H9 (cell line): ENCODE measurements around the gene TMBIM1. TPM values are rescaled to one million over a fixed set of nuclear protein-coding genes. Genes with fewer than 3 reads are reported as not detected.

Experiments used
- DNase-seq: peaks from one replicate; pipeline ENCODE4 v3.0.0-alpha.2; 2017
- H2AFZ ChIP-seq: one replicate; pipeline ENCODE4 v1.6.1; 2013; ENCODE audit warnings: mild to moderate bottlenecking, low read length, control low read depth, moderate library complexity
- H2AK5ac ChIP-seq: 2 replicates; pipeline ENCODE4 v1.6.1; 2013; ENCODE audit warnings: low read length, control low read depth, mixed read lengths; ENCODE audit not compliant: insufficient read length
- H2BK120ac ChIP-seq: one replicate; pipeline ENCODE4 v1.6.1; 2013; ENCODE audit warnings: low read depth, mild to moderate bottlenecking, low read length, control low read depth, inconsistent platforms; ENCODE audit not compliant: poor library complexity, severe bottlenecking
- H2BK12ac ChIP-seq: 2 replicates; pipeline ENCODE4 v1.6.1; 2013; ENCODE audit warnings: low read length, control low read depth, mixed read lengths, low read depth; ENCODE audit not compliant: insufficient read length
- H2BK15ac ChIP-seq: 2 replicates; pipeline ENCODE4 v1.6.1; 2013; ENCODE audit warnings: low read depth, low read length, control low read depth
- H2BK20ac ChIP-seq: one replicate; pipeline ENCODE4 v1.6.1; 2013; ENCODE audit warnings: low read depth, mild to moderate bottlenecking, low read length, control low read depth, inconsistent platforms; ENCODE audit not compliant: poor library complexity, severe bottlenecking
- H2BK5ac ChIP-seq: 2 replicates; pipeline ENCODE4 v1.6.1; 2013; ENCODE audit warnings: low read length, control low read depth, mixed read lengths; ENCODE audit not compliant: insufficient read length
- H3K14ac ChIP-seq: 2 replicates; pipeline ENCODE4 v1.6.1; 2013; ENCODE audit warnings: low read length, control low read depth; ENCODE audit not compliant: insufficient read depth
- H3K18ac ChIP-seq: 2 replicates; pipeline ENCODE4 v1.6.1; 2013; ENCODE audit warnings: low read depth, mild to moderate bottlenecking, mixed read lengths, low read length, control low read depth; ENCODE audit not compliant: insufficient read length
- H3K23ac ChIP-seq: 2 replicates; pipeline ENCODE4 v1.6.1; 2013; ENCODE audit warnings: low read length, control low read depth, mixed read lengths, low read depth; ENCODE audit not compliant: insufficient read length
- H3K23me2 ChIP-seq: 2 replicates; pipeline ENCODE4 v1.6.1; 2013; ENCODE audit warnings: low read depth, mild to moderate bottlenecking, mixed read lengths, low read length, control low read depth; ENCODE audit not compliant: insufficient read length, poor library complexity, severe bottlenecking
- H3K27ac ChIP-seq: 2 replicates; pipeline ENCODE4 v1.5.1; 2013; ENCODE audit warnings: low read length, control low read depth, mixed read lengths, low read depth; ENCODE audit not compliant: insufficient read length
- H3K27me3 ChIP-seq: 2 replicates; pipeline ENCODE4 v1.6.1; 2013; ENCODE audit warnings: low read length, control low read depth, inconsistent platforms; ENCODE audit not compliant: insufficient read depth
- H3K4ac ChIP-seq: 2 replicates; pipeline ENCODE4 v1.6.1; 2013; ENCODE audit warnings: low read depth, mild to moderate bottlenecking, control low read depth, inconsistent platforms, low read length, moderate library complexity
- H3K4me1 ChIP-seq: 2 replicates; pipeline ENCODE4 v1.6.1; 2013; ENCODE audit warnings: low read length, control low read depth, inconsistent platforms; ENCODE audit not compliant: insufficient read depth
- H3K4me2 ChIP-seq: 2 replicates; pipeline ENCODE4 v1.6.1; 2013; ENCODE audit warnings: low read length, control low read depth, mixed read lengths; ENCODE audit not compliant: insufficient read length, insufficient read depth
- H3K56ac ChIP-seq: 2 replicates; pipeline ENCODE4 v1.6.1; 2013; ENCODE audit warnings: low read depth, mild to moderate bottlenecking, mixed read lengths, low read length, control low read depth; ENCODE audit not compliant: insufficient read length
- H3K79me1 ChIP-seq: 2 replicates; pipeline ENCODE4 v1.6.1; 2013; ENCODE audit warnings: low read depth, mild to moderate bottlenecking, moderate library complexity, low read length, control low read depth, inconsistent platforms; ENCODE audit not compliant: insufficient read depth, poor library complexity, severe bottlenecking
- H3K79me2 ChIP-seq: 2 replicates; pipeline ENCODE4 v1.6.1; 2013; ENCODE audit warnings: low read length, control low read depth, inconsistent platforms; ENCODE audit not compliant: insufficient read depth
- H3K9ac ChIP-seq: 2 replicates; pipeline ENCODE4 v1.6.1; 2013; ENCODE audit warnings: low read length, control low read depth, mixed read lengths; ENCODE audit not compliant: insufficient read length; ENCODE audit errors: extremely low read depth
- H3K9me3 ChIP-seq: one replicate; pipeline ENCODE4 v1.6.1; 2013; ENCODE audit warnings: low read depth, low read length, inconsistent platforms; ENCODE audit not compliant: control insufficient read depth
- H3T11ph ChIP-seq: one replicate; pipeline ENCODE4 v1.6.1; 2013; ENCODE audit warnings: mild to moderate bottlenecking, low read length, control low read depth, inconsistent platforms
- H4K20me1 ChIP-seq: one replicate; pipeline ENCODE4 v1.6.1; 2013; ENCODE audit not compliant: control insufficient read depth, insufficient read length, insufficient read depth
- H4K5ac ChIP-seq: 2 replicates; pipeline ENCODE4 v1.6.1; 2013; ENCODE audit warnings: low read depth, mild to moderate bottlenecking, mixed read lengths, low read length, control low read depth; ENCODE audit not compliant: insufficient read length
- H4K8ac ChIP-seq: replicated peaks from 2 replicates; pipeline ENCODE4 v1.6.1; 2013; ENCODE audit warnings: low read length, control low read depth, mixed read lengths, low read depth; ENCODE audit not compliant: insufficient read length
- H4K91ac ChIP-seq: 2 replicates; pipeline ENCODE4 v1.6.1; 2013; ENCODE audit warnings: low read depth, mild to moderate bottlenecking, moderate library complexity, mixed read lengths, low read length, control low read depth; ENCODE audit not compliant: insufficient read length
- H3K27ac Mint-ChIP-seq, 3 experiments: 2 replicates in 2 of 3; 3 replicates in 1 of 3; pipeline ENCODE4 v1.8.0; 2020 to 2021; ENCODE audit warnings: mixed read lengths in 3 of 3, mild to moderate bottlenecking in 1 of 3, moderate library complexity in 1 of 3
- H3K27me3 Mint-ChIP-seq: 2 replicates; pipeline ENCODE4 v1.8.0; 2021; ENCODE audit warnings: low read depth, mild to moderate bottlenecking, moderate library complexity, mixed read lengths
- H3K36me3 Mint-ChIP-seq, 3 experiments: 2 replicates in 2 of 3; 3 replicates in 1 of 3; pipeline ENCODE4 v1.8.0; 2020 to 2021; ENCODE audit warnings: low read depth in 3 of 3, mixed read lengths in 3 of 3; ENCODE audit not compliant: insufficient read depth in 1 of 3
- H3K4me1 Mint-ChIP-seq, 2 experiments: 2 replicates each; pipeline ENCODE4 v1.8.0; 2020; ENCODE audit warnings: mixed read lengths in 2 of 2
- H3K4me3 Mint-ChIP-seq, 2 experiments: 2 replicates in 1 of 2; 3 replicates in 1 of 2; pipeline ENCODE4 v1.8.0; 2020 to 2021; ENCODE audit warnings: mild to moderate bottlenecking in 2 of 2, mixed read lengths in 2 of 2, moderate library complexity in 1 of 2
- H3K9me3 Mint-ChIP-seq, 2 experiments: 2 replicates in 1 of 2; 3 replicates in 1 of 2; pipeline ENCODE4 v1.8.0; 2020; ENCODE audit warnings: mild to moderate bottlenecking in 2 of 2, mixed read lengths in 2 of 2, moderate library complexity in 1 of 2
- CTCF ChIP-seq: fragments of 200-600 bp; sonication (generic); conservative IDR thresholded peaks from 3 replicates; pipeline ENCODE4 v1.8.0; 2021; ENCODE audit warnings: antibody characterized with exemption, mild to moderate bottlenecking
- WGBS: extraction: QIAGEN DNeasy Blood & Tissue Kit; methylation state at CpG from one replicate; pipeline ENCODE4 v1.1.7; 2013; ENCODE audit warnings: missing lambda C conversion rate, low lambda C conversion rate, mixed read lengths; ENCODE audit not compliant: insufficient read length; ENCODE audit errors: extremely low coverage; 5-methylcytosine and 5-hydroxymethylcytosine counted together
- total RNA-seq: library from RNA; stranded (reverse); gene quantifications from 2 replicates; pipeline ENCODE4 v1.2.1, GENCODE V29; 2021

Gene TMBIM1
- total RNA-seq, 1 experiment from 2014 or later: 17.4 TPM

GRCh38 chr2:218229239-218229638, 63.1 kb downstream of the TMBIM1 start:
- Mint-ChIP-seq H3K27ac (no peak overlapping the region), H3K9me3 (no peaks in the 10 kb centered on the region), H3K36me3 (peaks cover 39 to 89% (median 82%) of the 10 kb centered on the region in 3 experiments), H3K27me3 (no peaks in the 10 kb centered on the region), H3K4me1 (no peaks in the 10 kb centered on the region), H3K4me3 (no peak overlapping the region)
- Histone ChIP-seq H3K4me1 (no peaks in the 10 kb centered on the region), H4K91ac (no peak overlapping the region), H2BK15ac (no peak overlapping the region), H3K9ac (no peak overlapping the region), H3K9me3 (no peaks in the 10 kb centered on the region), H3K14ac (no peak overlapping the region), H3K23ac (no peak overlapping the region), H3K4me2 (no peak overlapping the region), H3K4ac (no peak overlapping the region), H3T11ph (no peak overlapping the region), H4K5ac (no peak overlapping the region), H3K18ac (no peak overlapping the region), H2AK5ac (no peak overlapping the region), H3K27me3 (no peaks in the 10 kb centered on the region), H3K79me1 (peaks cover 5% of the 10 kb centered on the region), H4K8ac (no peak overlapping the region), H2BK120ac (no peak overlapping the region), H2BK20ac (no peak overlapping the region), H2BK5ac (no peak overlapping the region), H3K79me2 (peaks cover 2% of the 10 kb centered on the region; the same call in 1 of the 2 replicates), H2AFZ (no peak overlapping the region), H3K27ac (no peak overlapping the region), H2BK12ac (no peak overlapping the region), H4K20me1 (no peaks in the 10 kb centered on the region), H3K56ac (no peak overlapping the region), H3K23me2 (no peaks in the 10 kb centered on the region)
- DNase-seq: no peak
- no peak for TF ChIP-seq CTCF
- WGBS: no CpG with 5 or more reads among the region's 3 CpGs
